ENCODE measurements around the gene MTF1.
"Not testable (repeated sequence)": the region's sequence is repeated elsewhere in the genome, so short reads cannot be mapped to it uniquely, and the experiment has no call there.

The MTF1 gene

GRCh38 chr1:37778654-37779053, 80.7 kb downstream of the MTF1 start:
- peaks cover 0 to 19% of the 10 kb centered on the region in 2 donors for H3K27me3 ChIP-seq
- intact Hi-C loops (cut with DNase I; ENCODE audit: low total_unique reads), result no loop called here
- no peak for TF ChIP-seq CTCF (IDR thresholded peaks at IDR 0.05)
- H3K36me3 ChIP-seq, result no peaks in the 10 kb centered on the region
- H3K4me1 ChIP-seq, result no peaks in the 10 kb centered on the region
- no peak for DNase-seq
- H3K27ac ChIP-seq, result no peak overlapping the region
- H3K4me3 ChIP-seq, result no peak overlapping the region
- no peaks in the 10 kb centered on the region for H3K9me3 ChIP-seq

GRCh38 chr1:37776946-37777516, 82.4 kb downstream of the MTF1 start:
- Histone ChIP-seq H3K4me3 (no peak overlapping the region), H3K27ac (no peak overlapping the region), H3K36me3 (no peaks in the 10 kb centered on the region), H3K4me1 (no peaks in the 10 kb centered on the region), H3K27me3 (peaks cover 0 to 12% of the 10 kb centered on the region in 2 donors), H3K9me3 (peaks cover 0 to 6% (median 0%) of the 10 kb centered on the region in 3 donors)
- intact Hi-C loops (cut with DNase I; ENCODE audit: low total_unique reads), result no loop called here
- no peak for DNase-seq
- TF ChIP-seq CTCF (IDR thresholded peaks at IDR 0.05), result no peak

GRCh38 chr1:37771440-37771839, 88.0 kb downstream of the MTF1 start:
- peaks cover 0 to 23% of the 10 kb centered on the region in 2 donors for H3K27me3 ChIP-seq
- H3K9me3 ChIP-seq; DNase-seq; H3K27ac ChIP-seq; intact Hi-C loops (cut with DNase I; ENCODE audit: low total_unique reads); H3K4me3 ChIP-seq; H3K4me1 ChIP-seq; H3K36me3 ChIP-seq: not testable (repeated sequence)

GRCh38 chr1:37767488-37767887, 91.9 kb downstream of the MTF1 start:
- Histone ChIP-seq H3K9me3 (peaks cover 0 to 3% (median 0%) of the 10 kb centered on the region in 3 donors), H3K4me1 (peaks cover 0 to 6% (median 2%) of the 10 kb centered on the region in 4 donors), H3K4me3 (no peak overlapping the region), H3K27ac (no peak overlapping the region), H3K36me3 (no peaks in the 10 kb centered on the region), H3K27me3 (peaks cover 0 to 62% of the 10 kb centered on the region in 2 donors)
- intact Hi-C loops (cut with DNase I; ENCODE audit: low total_unique reads), result no loop called here
- no peak for TF ChIP-seq CTCF (IDR thresholded peaks at IDR 0.05)
- no peak for DNase-seq

- H3K36me3 ChIP-seq, result no peaks in the 10 kb centered on the region
- no peak for TF ChIP-seq CTCF (IDR thresholded peaks at IDR 0.05)
- no peak for DNase-seq
- peaks cover 0 to 76% of the 10 kb centered on the region in 2 donors for H3K27me3 ChIP-seq
- H3K9me3 ChIP-seq, result no peaks in the 10 kb centered on the region
- H3K4me3 ChIP-seq, result no peak overlapping the region
- H3K4me1 ChIP-seq, result peaks cover 0 to 6% (median 2%) of the 10 kb centered on the region in 4 donors
- no peak overlapping the region for H3K27ac ChIP-seq
- intact Hi-C loops (cut with DNase I; ENCODE audit: low total_unique reads), result no loop called here
These were observed 93.3 kb downstream of the MTF1 start for GRCh38 chr1:37765916-37766664.

GRCh38 chr1:37764888-37765441, 94.4 kb downstream of the MTF1 start, which contains the start of gene EPHA10:
TSS of gene EPHA10 (minus strand) at chr1:37765120. CDS start at chr1:37765066, 54 bp downstream.
- Histone ChIP-seq H3K4me1 (peaks cover 0 to 6% (median 2%) of the 10 kb centered on the region in 4 donors), H3K4me3 (no peak within 1 kb of the TSS), H3K36me3 (no peaks in the 10 kb centered on the region), H3K27me3 (peaks cover 0 to 78% of the 10 kb centered on the region in 2 donors), H3K9me3 (no peaks in the 10 kb centered on the region), H3K27ac (no peak within 1 kb of the TSS)
- DNase-seq, result no peak
- intact Hi-C loops (cut with DNase I; ENCODE audit: low total_unique reads), result no loop called here
- TF ChIP-seq CTCF (IDR thresholded peaks at IDR 0.05), result no peak
